ENCODE data around the gene KIF5B. TPM values are rescaled to one million over a fixed set of nuclear protein-coding genes. Genes with fewer than 3 reads are reported as not detected.

The KIF5B gene
- total RNA-seq, 1 experiment from 2014 or later: 70.5 TPM

- H2BK20ac ChIP-seq (ENCODE audit: low read depth, low read length, poor library complexity, severe bottlenecking): no peak overlapping the region
- H2BK15ac ChIP-seq (ENCODE audit: low read depth, low read length): no peak overlapping the region
- no peak overlapping the region for H3K18ac ChIP-seq (ENCODE audit: insufficient read length, low read depth, low read length)
- H3K27ac Mint-ChIP-seq: no peak overlapping the region
- H2AK5ac ChIP-seq (ENCODE audit: insufficient read length, low read length): no peak overlapping the region
- no peak overlapping the region for H4K91ac ChIP-seq (ENCODE audit: insufficient read length, low read depth, low read length)
- no peaks in the 10 kb centered on the region for H4K20me1 ChIP-seq (ENCODE audit: control insufficient read depth, insufficient read depth, insufficient read length)
- no CpG with 5 or more reads among the region's 2 CpGs for WGBS (ENCODE audit: extremely low coverage, insufficient read length, low lambda C conversion rate)
- H3K14ac ChIP-seq (ENCODE audit: insufficient read depth, low read length): no peak overlapping the region
- H4K8ac ChIP-seq (replicated peaks; ENCODE audit: insufficient read length, low read depth, low read length): no peak overlapping the region
- no peak overlapping the region for H3K27ac ChIP-seq (ENCODE audit: insufficient read length, low read depth, low read length)
- H3K9ac ChIP-seq (ENCODE audit: extremely low read depth, insufficient read length, low read length): no peak overlapping the region
- DNase-seq: no peak
- no peak overlapping the region for H3K4me2 ChIP-seq (ENCODE audit: insufficient read depth, insufficient read length, low read length)
- H3K27me3 Mint-ChIP-seq (ENCODE audit: low read depth): no peaks in the 10 kb centered on the region
- no peak overlapping the region for H4K5ac ChIP-seq (ENCODE audit: insufficient read length, low read depth, low read length)
- H3K23me2 ChIP-seq (ENCODE audit: insufficient read length, low read depth, low read length, poor library complexity, severe bottlenecking): no peaks in the 10 kb centered on the region
- H2BK12ac ChIP-seq (ENCODE audit: insufficient read length, low read depth, low read length): no peak overlapping the region
- H3K36me3 Mint-ChIP-seq (ENCODE audit: insufficient read depth in 1 of 3, low read depth in 3 of 3): peaks cover 0 to 11% (median 0%) of the 10 kb centered on the region in 3 experiments; a peak in 2 of 7 replicates
- no peak overlapping the region for H2BK5ac ChIP-seq (ENCODE audit: insufficient read length, low read length)
- H3K23ac ChIP-seq (ENCODE audit: insufficient read length, low read depth, low read length): no peak overlapping the region
- no peak overlapping the region for H2BK120ac ChIP-seq (ENCODE audit: low read depth, low read length, poor library complexity, severe bottlenecking)
- H3K4me1 Mint-ChIP-seq: no peaks in the 10 kb centered on the region
- no peaks in the 10 kb centered on the region for H3K9me3 ChIP-seq (ENCODE audit: control insufficient read depth, low read depth, low read length)
- no peak overlapping the region for H3T11ph ChIP-seq (ENCODE audit: low read length)
- no peaks in the 10 kb centered on the region for H3K4me1 ChIP-seq (ENCODE audit: insufficient read depth, low read length)
- no peak overlapping the region for H2AFZ ChIP-seq (ENCODE audit: low read length)
- no peak overlapping the region for H3K4me3 Mint-ChIP-seq
- H3K56ac ChIP-seq (ENCODE audit: insufficient read length, low read depth, low read length): no peak overlapping the region
- no peak overlapping the region for H3K4ac ChIP-seq (ENCODE audit: low read depth, low read length)
- no peaks in the 10 kb centered on the region for H3K27me3 ChIP-seq (ENCODE audit: insufficient read depth, low read length)
- H3K79me1 ChIP-seq (ENCODE audit: insufficient read depth, low read depth, low read length, poor library complexity, severe bottlenecking): no peaks in the 10 kb centered on the region
- H3K9me3 Mint-ChIP-seq: peaks cover 12 to 14% of the 10 kb centered on the region in 2 experiments
- H3K79me2 ChIP-seq (ENCODE audit: insufficient read depth, low read length): no peaks in the 10 kb centered on the region
- TF ChIP-seq, protein P1, sequence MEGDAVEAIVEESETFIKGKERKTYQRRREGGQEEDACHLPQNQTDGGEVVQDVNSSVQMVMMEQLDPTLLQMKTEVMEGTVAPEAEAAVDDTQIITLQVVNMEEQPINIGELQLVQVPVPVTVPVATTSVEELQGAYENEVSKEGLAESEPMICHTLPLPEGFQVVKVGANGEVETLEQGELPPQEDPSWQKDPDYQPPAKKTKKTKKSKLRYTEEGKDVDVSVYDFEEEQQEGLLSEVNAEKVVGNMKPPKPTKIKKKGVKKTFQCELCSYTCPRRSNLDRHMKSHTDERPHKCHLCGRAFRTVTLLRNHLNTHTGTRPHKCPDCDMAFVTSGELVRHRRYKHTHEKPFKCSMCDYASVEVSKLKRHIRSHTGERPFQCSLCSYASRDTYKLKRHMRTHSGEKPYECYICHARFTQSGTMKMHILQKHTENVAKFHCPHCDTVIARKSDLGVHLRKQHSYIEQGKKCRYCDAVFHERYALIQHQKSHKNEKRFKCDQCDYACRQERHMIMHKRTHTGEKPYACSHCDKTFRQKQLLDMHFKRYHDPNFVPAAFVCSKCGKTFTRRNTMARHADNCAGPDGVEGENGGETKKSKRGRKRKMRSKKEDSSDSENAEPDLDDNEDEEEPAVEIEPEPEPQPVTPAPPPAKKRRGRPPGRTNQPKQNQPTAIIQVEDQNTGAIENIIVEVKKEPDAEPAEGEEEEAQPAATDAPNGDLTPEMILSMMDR (conservative IDR thresholded peaks at IDR 0.05): no peak
These were observed 37.4 kb upstream of the KIF5B start for GRCh38 chr10:32093650-32094049.

All from H9 (cell line).